ENCODE measurements around the gene SIAE.
A peak's percentile ranks its signal among the peaks of the same experiment; 100 is the strongest.

Gene SIAE, protein sequence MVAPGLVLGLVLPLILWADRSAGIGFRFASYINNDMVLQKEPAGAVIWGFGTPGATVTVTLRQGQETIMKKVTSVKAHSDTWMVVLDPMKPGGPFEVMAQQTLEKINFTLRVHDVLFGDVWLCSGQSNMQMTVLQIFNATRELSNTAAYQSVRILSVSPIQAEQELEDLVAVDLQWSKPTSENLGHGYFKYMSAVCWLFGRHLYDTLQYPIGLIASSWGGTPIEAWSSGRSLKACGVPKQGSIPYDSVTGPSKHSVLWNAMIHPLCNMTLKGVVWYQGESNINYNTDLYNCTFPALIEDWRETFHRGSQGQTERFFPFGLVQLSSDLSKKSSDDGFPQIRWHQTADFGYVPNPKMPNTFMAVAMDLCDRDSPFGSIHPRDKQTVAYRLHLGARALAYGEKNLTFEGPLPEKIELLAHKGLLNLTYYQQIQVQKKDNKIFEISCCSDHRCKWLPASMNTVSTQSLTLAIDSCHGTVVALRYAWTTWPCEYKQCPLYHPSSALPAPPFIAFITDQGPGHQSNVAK

DNA sequence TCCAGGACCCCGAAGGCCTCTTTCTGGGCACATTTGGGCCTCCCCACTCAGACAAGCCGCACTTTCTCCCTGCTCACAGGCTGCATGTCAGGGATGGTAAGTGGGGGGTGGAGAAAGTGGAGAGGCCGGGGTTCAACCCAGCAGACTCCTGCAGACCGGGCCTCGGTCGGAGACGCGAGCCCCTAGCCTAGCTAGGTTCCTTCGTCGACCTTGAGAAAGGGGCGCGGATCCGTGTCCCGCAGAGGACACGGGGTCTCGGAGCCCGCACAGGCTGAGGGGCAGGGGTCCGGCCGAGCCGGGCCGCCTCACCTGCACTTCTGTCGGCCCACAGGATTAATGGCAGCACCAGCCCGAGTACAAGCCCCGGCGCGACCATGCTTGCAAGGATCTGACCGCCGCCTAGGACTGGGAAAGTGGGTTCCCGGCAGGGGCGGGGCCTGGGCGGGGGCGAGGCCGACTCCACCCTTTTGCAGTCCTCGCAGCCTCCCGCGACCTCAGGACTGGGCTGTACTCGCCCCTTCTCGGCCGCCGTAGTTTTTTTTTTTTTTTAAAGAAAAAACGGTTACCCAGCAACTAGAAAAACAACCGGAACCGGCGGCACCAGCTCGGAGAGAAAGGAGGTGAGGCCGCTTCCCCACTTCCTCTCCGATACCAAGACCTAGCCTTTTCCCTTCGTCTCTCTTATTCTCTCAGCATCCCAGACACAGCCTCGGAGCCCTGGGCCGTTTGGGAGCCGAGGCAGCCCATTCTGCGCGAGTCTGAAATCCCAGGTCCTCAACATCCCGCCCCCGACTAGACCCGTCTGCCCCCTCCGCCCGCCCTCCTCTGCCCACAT, at the start of gene SIAE, which contains the start of gene SPA17:
TSS of gene SIAE (minus strand) at position 407 of the 835 bp plus-strand sequence. CDS start at position 376, 31 bp downstream.
TSS of gene SPA17 (plus strand) at position 572 of the 835 bp plus-strand sequence. CDS start 1,361 bp downstream, outside the sequence.
- DNase-seq, result peak; percentile 59 to 87

DNA sequence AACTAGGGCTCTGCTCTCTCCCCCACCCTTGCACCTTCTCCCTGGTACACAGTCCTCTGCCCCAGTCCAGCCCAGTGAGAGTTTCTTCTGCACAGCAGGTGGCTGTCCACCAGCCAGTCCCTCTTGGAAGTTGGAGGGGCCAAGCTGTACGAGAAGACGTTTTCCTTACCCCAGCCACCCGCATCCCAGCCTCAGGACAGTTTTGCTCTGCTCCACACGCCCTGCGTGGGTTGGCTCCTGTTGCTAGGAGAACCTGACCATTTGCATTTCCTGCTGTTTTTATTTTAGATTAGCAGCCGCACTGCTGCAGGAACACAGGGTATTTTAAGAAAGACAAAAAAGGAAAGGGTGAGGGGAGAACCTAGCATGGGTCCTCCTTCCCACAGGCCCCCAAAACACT, 48.6 kb upstream of the SIAE start:
- no peak for DNase-seq

DNA sequence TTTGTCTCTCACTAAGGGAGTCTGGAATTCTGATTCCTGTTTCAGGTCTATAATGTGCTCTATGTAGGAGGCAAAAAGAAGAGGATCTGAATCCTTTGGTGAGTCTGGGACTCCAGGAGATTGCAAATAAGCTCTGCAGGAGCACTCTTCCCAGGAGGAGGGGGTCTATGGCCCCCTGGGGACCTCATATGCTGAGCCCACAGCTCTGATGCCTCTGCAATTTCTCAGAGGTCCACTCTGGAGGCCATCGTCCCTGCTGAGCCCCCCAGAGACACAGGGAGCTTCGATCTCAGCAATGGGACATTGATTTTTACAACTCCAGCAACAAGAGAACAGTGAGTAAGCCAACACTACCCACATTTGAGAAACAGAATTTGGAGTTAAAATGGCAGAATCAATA, 46.0 kb upstream of the SIAE start:
- DNase-seq, result no peak

DNA sequence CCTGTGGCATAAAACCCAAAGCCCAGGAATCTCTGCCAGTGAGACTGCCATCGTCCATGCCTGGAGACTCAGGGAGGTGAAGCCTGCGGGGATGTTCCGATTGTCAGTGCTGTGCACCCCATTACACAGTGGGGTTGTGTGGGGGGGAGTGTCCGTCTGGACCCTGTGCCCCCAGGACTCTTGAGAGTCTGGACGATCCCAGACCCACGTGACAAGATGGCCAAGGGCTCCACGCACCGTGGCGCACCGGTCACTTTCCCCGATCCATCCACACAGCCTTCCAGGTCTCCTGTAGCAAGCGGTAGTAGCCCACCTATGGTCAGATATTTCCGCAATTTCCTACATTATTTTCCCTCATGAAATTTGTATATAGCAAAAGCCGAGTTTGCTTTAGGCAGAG, 45.3 kb upstream of the SIAE start:
- DNase-seq, result no peak

DNA sequence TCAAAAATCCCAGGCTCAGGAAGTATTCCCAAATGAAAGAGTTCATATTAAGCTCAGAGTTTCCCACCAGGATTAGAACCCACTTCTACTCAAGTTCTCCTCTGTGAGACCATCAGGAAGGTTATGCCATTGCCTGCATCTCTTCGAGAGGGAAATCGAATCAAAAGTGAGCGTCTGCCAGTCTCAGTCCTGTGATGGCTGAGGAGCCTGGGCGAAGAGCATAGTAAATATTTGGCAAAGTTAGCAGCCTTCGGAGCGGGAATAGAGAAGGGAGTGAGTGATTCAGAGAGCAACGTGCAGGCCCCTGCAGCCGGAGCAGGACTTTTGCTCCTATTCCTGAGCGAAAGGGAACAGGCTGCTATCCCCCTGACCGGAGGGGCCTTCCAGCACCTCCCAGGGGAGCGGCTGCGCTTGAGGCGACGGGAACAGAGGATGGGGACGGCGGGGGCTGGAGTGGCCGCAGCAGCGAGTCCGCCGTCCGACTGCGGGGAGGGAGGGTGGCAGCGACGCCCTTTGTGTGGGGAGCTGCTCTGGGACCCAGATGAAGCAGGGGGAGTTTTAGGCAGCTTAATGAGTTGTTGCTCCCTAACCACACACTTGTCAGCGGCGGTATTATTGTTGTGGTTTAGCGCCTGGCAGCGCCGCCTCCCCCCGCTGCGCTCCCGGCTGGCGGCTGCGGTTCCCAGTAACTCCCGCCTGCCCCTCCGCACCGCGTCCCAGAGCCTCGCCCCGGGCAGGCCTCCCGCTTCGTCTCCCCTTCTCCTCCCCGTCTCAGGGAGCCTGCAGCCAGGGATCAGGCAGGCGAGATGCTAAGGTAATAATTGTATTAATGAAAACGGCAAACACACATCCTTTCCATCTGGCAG, 44.5 kb upstream of the SIAE start:
- peak in 1 of 2 experiments; percentile 33 for DNase-seq

DNA sequence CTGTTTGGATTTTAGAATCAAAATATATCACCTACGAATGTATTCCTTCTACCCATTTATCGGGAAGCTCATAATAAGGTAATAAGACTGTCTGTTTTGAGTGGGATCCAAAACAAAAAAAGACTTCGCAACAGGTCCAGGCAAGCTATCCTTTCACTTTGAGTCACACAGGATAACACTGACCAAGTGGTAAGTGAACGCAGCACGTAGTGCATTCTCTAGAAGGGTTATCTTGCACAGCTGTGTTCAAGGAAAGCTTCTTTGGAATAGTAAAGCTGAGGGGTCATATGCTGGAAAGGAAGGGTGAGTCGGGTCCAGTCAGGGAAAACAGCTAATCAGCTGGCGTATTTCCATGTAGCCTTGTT, 43.9 kb upstream of the SIAE start:
- no peak for DNase-seq

DNA sequence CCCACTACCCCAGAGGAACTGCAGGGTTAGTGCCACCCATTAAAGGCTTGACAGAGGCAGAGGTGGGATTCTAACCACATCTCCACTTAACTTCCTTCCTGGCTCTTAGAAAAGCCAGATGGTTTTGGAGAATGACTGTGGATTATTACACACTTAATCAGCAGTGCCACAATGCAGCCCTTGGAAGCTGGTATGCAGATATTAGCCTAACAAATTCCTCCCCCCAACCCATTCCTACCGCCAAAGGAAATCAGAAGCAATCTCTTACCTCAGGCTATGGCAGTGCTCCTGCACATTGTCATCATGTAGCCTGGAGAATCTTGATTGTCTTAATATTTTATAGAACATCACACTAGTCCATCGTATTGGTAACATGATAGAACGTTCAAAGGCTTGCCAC, 43.1 kb upstream of the SIAE start:
- DNase-seq, result no peak

DNA sequence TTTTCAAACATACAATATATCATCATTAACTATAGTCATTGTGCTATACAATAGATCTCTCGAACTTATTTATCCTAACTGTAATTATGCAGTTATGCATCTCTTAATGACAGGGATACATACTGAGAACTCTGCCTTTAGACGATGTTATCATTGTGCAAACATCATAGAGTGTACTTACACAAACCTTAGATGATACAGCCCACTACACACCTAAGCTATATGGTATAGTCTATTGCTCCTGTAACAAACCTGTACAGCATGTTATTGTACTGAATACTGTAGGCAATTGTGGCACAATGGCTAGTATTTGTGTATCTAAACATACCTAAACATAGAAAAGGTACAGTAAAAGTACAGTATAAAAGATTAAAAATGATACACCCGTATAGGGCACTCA, 38.9 kb upstream of the SIAE start:
- DNase-seq, result no peak

DNA sequence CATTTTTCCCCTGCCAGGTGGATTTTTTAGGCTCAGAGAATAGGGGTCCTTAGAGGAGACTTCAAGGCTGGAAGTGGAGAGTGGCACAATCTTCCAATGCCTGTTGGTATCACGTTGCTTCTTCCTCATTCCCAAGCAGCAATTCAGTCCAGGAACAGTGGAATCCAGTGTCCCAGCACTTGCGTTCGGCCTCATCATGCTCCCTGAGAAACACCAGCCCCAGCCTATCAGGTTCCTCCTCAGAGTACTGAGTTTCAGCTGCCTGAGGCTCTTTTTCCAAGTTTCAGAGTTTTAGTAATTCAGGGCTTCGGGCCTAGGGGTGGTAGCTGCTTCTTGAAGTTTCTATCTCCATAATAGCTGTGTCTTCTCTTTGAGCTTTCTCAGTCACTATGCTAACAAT, 34.3 kb upstream of the SIAE start:
- no peak for DNase-seq

DNA sequence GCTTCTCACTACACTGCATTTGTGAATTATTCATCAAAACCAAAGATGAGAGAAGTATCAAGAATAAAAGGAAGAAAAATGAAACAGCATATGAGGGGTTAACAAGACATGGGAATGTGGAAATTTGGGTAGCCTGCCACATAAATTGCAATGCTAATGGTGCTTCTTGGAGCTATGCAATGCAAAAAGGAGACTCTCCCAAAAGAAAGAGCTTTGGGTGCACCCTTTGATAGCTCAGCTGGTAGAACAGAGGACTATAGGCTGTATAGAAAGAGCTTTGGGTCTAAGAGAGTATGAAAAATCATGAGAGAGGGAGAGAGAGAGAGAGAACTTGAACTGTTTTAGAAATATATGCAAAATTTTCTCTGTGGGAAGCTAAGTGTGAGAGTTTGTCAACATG, 26.5 kb upstream of the SIAE start:
- DNase-seq, result no peak

DNA sequence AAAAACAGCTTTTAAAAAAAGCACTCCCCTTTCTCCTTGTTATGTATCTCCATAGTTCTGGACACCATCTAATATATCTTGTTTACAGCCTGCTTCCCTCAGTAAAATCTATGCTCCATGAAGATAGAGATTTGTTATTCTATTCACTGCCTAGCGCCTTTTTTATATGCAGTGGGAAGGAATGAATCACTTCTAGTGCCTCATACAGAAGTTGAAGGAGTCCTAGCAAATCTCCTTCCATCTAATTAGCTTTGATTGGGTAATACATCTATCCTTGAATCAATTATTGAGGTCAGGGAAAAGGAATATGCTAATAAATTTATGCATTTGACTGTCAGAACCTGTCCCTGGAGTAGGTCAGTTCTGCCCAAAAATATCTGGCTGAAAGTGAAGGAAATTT, 26.0 kb upstream of the SIAE start:
- DNase-seq, result no peak

DNA sequence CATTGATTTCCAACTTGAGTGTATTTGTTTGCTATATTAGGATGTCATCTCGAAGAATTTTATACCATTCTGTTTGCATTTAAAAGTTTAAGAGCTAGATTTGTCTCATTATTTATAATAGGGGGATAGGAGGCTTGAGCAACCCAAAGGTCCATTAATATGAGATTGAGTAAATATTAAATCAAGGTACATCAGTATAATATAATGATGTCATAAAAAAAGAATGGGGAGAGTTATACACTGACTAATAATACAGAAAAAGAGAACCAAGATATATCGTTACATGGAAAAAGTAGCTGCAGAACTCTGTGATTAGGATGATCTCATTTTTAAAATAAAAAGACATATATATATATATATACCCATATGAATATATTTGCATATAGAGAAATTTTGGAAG, 19.6 kb upstream of the SIAE start:
- DNase-seq, result no peak

DNA sequence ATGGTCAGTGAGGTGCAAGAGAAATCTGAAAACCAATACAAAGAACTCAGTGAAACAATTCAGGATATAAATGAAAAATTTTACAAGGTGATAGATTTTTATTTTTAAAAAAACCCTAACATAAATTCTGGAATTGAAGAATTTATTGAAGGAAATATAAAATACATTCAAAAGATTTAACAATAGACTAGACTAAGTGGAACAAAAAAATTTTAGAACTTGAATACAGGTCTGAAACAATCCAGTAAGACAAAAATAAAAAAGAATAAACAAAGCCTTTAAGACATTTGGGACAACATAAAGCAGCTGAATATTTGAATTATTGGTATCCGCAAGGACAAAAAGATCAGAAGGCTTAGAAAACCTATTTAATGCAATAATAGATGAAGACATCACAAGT, 8.9 kb upstream of the SIAE start:
- DNase-seq, result no peak

DNA sequence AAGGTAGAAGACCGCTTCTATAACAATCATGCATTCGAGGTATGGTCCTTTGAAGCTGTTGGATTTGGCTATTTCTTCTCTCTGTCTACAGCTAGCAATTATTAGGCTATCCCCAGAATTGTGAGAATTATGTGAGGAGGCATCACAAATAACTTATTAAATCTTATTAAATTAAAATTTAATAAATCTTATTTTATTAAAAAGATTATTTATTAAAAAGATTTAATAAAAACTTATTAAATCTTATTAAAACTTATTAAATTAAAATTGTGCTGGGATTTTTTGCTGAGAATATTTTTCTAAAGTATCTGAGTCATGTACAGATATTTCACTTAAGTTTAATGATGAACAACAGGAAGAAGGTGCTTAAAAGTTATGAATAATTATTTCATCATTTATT, 7.9 kb upstream of the SIAE start:
- DNase-seq, result no peak

DNA sequence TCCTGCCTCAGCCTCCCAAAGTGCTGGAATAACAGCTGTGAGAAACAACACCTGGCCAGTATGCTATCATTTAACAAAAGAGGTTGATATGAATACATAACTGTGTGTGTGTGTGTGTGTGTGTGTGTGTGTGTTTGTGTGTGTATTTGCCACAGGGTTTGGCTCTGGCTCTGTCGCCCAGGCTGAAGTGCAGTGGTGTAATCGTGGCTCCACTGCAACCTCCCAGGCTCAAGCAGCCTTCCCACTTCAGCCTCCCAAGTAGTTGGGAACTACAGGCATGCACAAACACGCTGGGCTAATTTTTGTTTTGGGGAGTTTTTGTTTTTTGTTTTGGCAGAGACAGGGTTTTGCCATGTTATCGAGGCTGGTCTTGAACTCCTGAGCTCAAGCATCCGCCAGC, 4.9 kb upstream of the SIAE start:
- DNase-seq, result no peak

DNA sequence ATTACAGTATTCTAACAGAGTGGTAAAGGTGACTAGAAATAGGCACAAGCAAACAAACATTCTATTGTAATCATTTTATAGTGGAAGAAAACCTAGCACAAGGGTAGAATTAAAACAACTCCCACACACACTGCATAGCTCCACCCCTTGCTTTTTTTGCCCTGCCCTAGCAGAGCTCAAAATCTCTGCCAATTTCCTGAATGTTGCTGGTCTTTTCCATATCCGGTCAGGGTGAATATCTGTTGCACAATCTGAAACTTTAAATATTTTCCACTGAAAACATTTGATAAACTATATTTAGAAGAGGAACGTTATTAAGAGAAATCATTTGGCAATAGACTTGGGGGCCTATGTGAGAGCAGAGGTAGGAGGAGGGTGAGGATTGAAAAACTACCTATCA, 2.8 kb upstream of the SIAE start:
- DNase-seq, result no peak

DNA sequence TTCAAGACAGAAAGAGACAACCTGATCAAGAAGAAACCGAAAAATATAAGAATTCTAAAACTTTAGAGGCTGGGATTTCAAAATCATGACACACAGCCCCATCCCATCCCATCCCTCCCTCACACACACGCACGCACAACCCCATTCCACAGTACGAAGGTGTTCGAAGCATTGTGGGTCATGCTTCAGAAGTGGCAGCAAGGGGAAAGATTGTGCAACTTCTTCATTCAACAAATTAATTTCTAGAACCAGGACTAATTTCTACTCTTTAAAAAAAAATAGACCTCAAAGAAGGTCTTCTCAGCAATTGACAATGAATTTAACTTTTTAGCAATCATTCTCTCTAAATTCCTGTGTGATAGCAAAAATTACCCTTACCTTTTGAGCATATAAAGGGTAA, 1.0 kb upstream of the SIAE start:
- DNase-seq, result no peak

DNA sequence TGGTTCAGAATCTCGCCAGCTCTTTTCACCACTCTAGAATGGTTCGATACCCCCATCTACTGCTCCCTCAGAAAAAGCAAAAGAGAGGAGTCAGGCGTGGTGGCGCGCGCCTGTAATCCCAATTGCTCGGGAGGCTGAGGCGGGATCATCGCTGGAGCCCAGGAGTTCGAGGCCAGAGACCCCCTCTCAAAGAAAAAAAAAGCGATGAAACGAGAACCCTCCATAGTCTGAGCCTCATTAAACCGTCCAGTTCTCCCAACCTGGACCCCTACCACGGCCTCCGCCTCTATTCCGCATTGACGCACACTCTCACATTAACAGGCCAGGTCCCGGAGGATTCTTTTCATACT, 604 bp upstream of the SIAE start:
- DNase-seq, result no peak

DNA sequence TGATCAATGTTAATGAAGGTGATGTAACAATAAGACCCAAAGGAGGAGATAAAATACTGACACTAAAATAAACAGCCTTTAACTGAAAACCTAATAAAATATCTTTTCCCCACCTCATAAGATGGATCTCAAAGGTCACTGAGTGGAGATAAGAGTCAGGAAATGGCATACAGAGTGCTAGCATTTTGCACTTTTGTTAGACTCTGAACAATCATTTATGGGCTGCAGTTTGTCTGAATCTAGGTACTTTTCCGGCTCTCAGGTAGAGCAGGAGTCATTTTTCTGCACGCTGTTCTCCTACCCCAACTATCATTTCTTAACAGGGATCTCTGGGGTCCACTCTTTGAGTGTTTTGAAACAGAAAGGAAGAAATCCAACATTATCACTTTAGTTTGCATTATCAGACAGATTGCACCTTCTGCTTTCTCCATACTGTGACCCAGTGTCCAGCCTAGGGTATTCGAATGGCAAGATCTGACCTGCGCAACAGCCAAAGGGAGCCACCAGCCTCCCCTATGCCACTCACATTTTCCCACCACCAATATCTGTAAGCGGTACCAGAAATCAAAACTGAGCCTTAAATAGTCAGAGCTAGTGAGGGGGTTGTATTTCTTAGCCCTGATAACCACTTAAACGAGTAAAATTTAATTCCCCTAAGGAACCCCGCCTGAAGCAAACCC, 863 bp downstream of the SIAE start:
- DNase-seq, result no peak

DNA sequence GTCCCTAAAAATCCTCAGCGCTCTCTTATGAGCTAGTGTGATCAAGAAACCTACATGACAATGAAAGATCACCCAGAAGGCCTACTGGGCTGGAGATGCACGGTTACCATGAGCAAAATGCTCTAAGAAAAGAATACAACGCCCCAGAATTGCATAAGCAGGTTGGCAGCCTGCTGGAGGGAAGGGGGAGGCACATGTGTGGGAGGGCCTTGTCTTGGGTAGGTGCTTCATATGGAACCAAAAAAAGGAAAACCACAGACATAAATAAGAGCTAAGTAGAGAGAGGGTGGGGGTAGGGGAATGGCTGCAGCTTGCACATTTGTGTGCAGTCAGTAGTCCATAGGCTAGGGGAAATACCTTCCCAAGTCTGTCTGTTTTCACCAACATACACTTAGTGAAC, 2.8 kb downstream of the SIAE start:
- no peak for DNase-seq

DNA sequence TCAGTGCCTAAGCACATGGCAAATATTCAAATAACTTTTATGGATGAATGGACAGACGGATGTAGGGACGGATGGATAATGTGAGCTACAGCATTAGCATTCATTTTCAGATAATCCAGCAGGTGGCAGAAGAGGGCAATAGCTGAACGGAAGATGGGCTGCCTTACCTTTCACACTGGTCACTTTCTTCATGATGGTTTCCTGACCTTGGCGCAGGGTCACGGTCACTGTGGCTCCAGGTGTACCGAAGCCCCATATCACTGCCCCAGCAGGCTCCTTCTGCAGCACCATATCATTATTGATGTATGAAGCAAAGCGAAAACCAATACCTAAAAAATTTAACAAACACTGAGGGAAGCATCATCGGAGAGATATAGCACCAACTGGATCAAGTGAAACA, 4.3 kb downstream of the SIAE start:
- peak; percentile 13 to 46 for DNase-seq

DNA sequence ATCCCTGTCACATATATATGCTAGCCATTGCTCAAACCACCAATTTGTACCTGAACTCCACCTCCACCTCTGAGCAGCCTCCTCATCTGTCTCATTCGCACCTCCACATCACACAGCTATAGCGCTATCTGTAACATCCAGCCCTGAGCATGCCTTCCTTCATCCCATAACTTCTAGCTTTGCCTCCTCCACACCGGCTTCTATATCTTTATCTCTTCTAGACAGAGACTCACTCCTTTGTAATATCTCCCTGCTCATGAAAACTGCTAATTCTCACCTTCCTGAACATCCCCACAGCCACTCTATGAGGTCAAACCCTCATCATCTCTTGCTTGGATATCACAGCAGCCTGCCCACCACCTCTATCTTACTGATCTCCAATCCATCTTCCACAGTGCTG, 5.9 kb downstream of the SIAE start:
- no peak for DNase-seq

DNA sequence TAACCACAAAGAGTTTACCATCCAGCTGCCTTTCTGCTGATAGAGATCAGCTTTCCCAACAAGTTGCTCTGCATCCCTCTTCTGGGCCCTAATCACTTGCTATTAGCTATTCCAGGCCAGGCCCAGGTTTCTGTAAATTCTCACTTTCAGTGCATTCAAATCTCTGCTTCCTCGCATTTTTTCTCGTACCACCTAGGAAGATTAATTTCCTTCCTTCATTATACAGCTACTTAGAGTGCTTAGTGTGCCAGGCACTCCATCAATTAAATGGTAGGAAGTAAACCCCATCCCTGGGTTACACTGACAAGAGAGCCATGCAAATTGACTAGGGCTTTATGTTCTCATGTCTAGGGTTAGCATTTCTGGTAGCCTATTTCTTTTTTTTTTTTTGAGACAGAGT, 9.7 kb downstream of the SIAE start:
- no peak for DNase-seq

Data from NCI-H446 (cell line).